HL-60/S4 (cell line): ENCODE measurements around the gene LYL1.

Experiments used
- in situ Hi-C: fragments of 300-500 bp; cut with MboI; formaldehyde crosslinking; loops from 2 replicates; pipeline ENCODE4 v1.14.3; 2022; ENCODE audit warnings: low sequenced_read_pairs

The LYL1 gene

GRCh38 chr19:13094771-13095392 lies 7.8 kb downstream of the LYL1 start:
- in situ Hi-C loops = loop anchor here (5.0 kb wide), 1 partner anchor 118 kb away; no protein-coding TSS in a partner anchor

GRCh38 chr19:13094106-13094504 lies 8.6 kb downstream of the LYL1 start:
- in situ Hi-C loops = loop anchor here (5.0 kb wide), 1 partner anchor 117 kb away; no protein-coding TSS in a partner anchor

GRCh38 chr19:13093407-13094105 lies 9.1 kb downstream of the LYL1 start:
- in situ Hi-C loops = loop anchor here (5.0 kb wide), 1 partner anchor 116 kb away; no protein-coding TSS in a partner anchor

GRCh38 chr19:13092606-13093235 lies 9.9 kb downstream of the LYL1 start:
- in situ Hi-C loops = loop anchor here (5.0 kb wide), 1 partner anchor 115 kb away; no protein-coding TSS in a partner anchor

- in situ Hi-C loops = loop anchor here (5.0 kb wide), 1 partner anchor 115 kb away; no protein-coding TSS in a partner anchor
Observed at GRCh38 chr19:13092158-13092543, 10.5 kb downstream of the LYL1 start.

GRCh38 chr19:13091400-13092157 lies 11.1 kb downstream of the LYL1 start:
- in situ Hi-C loops = loop anchor here (5.0 kb wide), 1 partner anchor 114 kb away; no protein-coding TSS in a partner anchor

- in situ Hi-C loops = loop anchor here (5.0 kb wide), 1 partner anchor 113 kb away; no protein-coding TSS in a partner anchor
Observed at GRCh38 chr19:13090511-13091231, 12.0 kb downstream of the LYL1 start.

GRCh38 chr19:13089857-13090507 lies 12.7 kb downstream of the LYL1 start:
- in situ Hi-C loops = loop anchor here (5.0 kb wide), 1 partner anchor 113 kb away; no protein-coding TSS in a partner anchor

GRCh38 chr19:13089139-13089856 lies 13.4 kb downstream of the LYL1 start:
- in situ Hi-C loops = no loop called here

GRCh38 chr19:13087795-13088537 lies 14.7 kb downstream of the LYL1 start:
- in situ Hi-C loops = no loop called here

GRCh38 chr19:13087295-13087694 lies 15.4 kb downstream of the LYL1 start:
- in situ Hi-C loops = no loop called here

- in situ Hi-C loops = no loop called here
Observed at GRCh38 chr19:13086341-13086740, 16.3 kb downstream of the LYL1 start.

- in situ Hi-C loops = no loop called here
Observed at GRCh38 chr19:13085666-13086065, 17.0 kb downstream of the LYL1 start.

- in situ Hi-C loops = no loop called here
Observed at GRCh38 chr19:13083627-13084026, 19.0 kb downstream of the LYL1 start.

GRCh38 chr19:13083008-13083404 lies 19.7 kb downstream of the LYL1 start:
- in situ Hi-C loops = no loop called here

- in situ Hi-C loops = no loop called here
Observed at GRCh38 chr19:13082192-13083007, 20.3 kb downstream of the LYL1 start.

GRCh38 chr19:13079542-13079986 lies 23.1 kb downstream of the LYL1 start:
- in situ Hi-C loops = no loop called here
